Ishikawa (cell line): ENCODE results near the gene APOC4.

Source experiments
- CEBPB ChIP-seq: IDR thresholded peaks from 2 replicates; pipeline ENCODE4 v1.6.1; 2012
- CREB1 ChIP-seq: IDR thresholded peaks from 2 replicates; pipeline ENCODE4 v1.6.1; 2012; ENCODE audit warnings: low read depth
- EGR1 ChIP-seq: IDR thresholded peaks from 2 replicates; pipeline ENCODE4 v1.6.1; 2012
- EP300 ChIP-seq: IDR thresholded peaks from 2 replicates; pipeline ENCODE4 v1.6.1; 2012; ENCODE audit warnings: borderline replicate concordance
- FOXM1 ChIP-seq: IDR thresholded peaks from 2 replicates; pipeline ENCODE4 v1.6.1; 2012; ENCODE audit warnings: low read depth, borderline replicate concordance
- MAX ChIP-seq: IDR thresholded peaks from 2 replicates; pipeline ENCODE4 v1.6.1; 2012
- NFIC ChIP-seq: IDR thresholded peaks from 2 replicates; pipeline ENCODE4 v1.6.1; 2012
- RAD21 ChIP-seq: IDR thresholded peaks from 2 replicates; pipeline ENCODE4 v1.6.1; 2012; ENCODE audit warnings: low read depth
- REST ChIP-seq: IDR thresholded peaks from 2 replicates; pipeline ENCODE4 v1.6.1; 2012; ENCODE audit warnings: low read depth, mild to moderate bottlenecking
- TAF1 ChIP-seq: IDR thresholded peaks from 2 replicates; pipeline ENCODE4 v1.6.1; 2012; ENCODE audit warnings: low read depth, mild to moderate bottlenecking
- TCF12 ChIP-seq: IDR thresholded peaks from 2 replicates; pipeline ENCODE4 v1.6.1; 2012; ENCODE audit warnings: low read depth
- TEAD4 ChIP-seq: IDR thresholded peaks from 2 replicates; pipeline ENCODE4 v1.6.1; 2012
- USF1 ChIP-seq: IDR thresholded peaks from 2 replicates; pipeline ENCODE4 v1.6.1; 2012
- YY1 ChIP-seq: IDR thresholded peaks from 2 replicates; pipeline ENCODE4 v1.6.1; 2012; ENCODE audit warnings: low read depth
- ZBTB7A ChIP-seq: IDR thresholded peaks from 2 replicates; pipeline ENCODE4 v1.6.1; 2012; ENCODE audit warnings: low read depth

APOC4 gene

GRCh38 chr19:44969437-44969836 is 27.4 kb downstream of the APOC4 start:
- TF ChIP-seq CEBPB: no peak
- no peak for TF ChIP-seq EP300
- TF ChIP-seq REST: no peak
- TF ChIP-seq TAF1: no peak
- no peak for TF ChIP-seq FOXM1
- TF ChIP-seq NFIC: no peak
- TF ChIP-seq TEAD4: no peak
- no peak for TF ChIP-seq YY1
- no peak for TF ChIP-seq USF1
- no peak for TF ChIP-seq RAD21
- no peak for TF ChIP-seq CREB1
- TF ChIP-seq TCF12: no peak

GRCh38 chr19:44972802-44973201 is 30.8 kb downstream of the APOC4 start:
- TF ChIP-seq REST: no peak

- TF ChIP-seq FOXM1 (no peak), REST (no peak), EP300 (no peak), EGR1 (no peak), CREB1 (no peak), CEBPB (no peak), NFIC (no peak), USF1 (no peak), TEAD4 (no peak), YY1 (no peak), ZBTB7A (no peak), MAX (no peak), TAF1 (no peak)
Observed at GRCh38 chr19:44973982-44974735, 32.1 kb downstream of the APOC4 start.

GRCh38 chr19:44974857-44975256 is 32.8 kb downstream of the APOC4 start:
- no peak for TF ChIP-seq CEBPB
- TF ChIP-seq YY1: no peak
- no peak for TF ChIP-seq MAX
- TF ChIP-seq FOXM1: no peak
- TF ChIP-seq TAF1: no peak
- TF ChIP-seq EGR1: no peak
- TF ChIP-seq CREB1: no peak
- TF ChIP-seq REST: no peak
- TF ChIP-seq USF1: no peak
- no peak for TF ChIP-seq RAD21
- TF ChIP-seq TEAD4: no peak
- no peak for TF ChIP-seq EP300
- TF ChIP-seq NFIC: no peak
- no peak for TF ChIP-seq TCF12
- no peak for TF ChIP-seq ZBTB7A
